NCI-H2029 (cell line): Measurements from ENCODE around the gene SORCS2.

Experiments
- DNase-seq: peaks from one replicate; lab custom pipeline; 2025; lab: John Stamatoyannopoulos, UW

SORCS2 gene

DNA sequence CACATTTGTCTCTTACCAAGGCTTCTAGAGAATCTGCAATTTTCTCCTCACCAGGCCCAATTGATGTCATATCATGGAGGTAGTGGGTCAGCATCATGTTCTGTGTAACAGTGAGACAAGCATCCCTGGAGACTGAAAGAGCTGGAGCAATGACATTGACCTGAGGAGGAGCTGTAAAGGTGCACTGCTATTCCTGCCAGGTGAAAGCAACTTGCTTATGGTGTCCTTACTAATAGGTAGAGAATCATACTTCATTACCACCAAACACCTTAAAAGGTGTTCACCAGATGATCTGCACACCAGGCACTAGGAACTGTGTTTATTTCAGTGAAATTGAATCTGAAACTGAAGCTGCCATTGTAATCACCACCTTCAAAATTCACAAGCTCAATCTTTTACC lies 558.6 kb downstream of the SORCS2 start:
- no peak for DNase-seq

DNA sequence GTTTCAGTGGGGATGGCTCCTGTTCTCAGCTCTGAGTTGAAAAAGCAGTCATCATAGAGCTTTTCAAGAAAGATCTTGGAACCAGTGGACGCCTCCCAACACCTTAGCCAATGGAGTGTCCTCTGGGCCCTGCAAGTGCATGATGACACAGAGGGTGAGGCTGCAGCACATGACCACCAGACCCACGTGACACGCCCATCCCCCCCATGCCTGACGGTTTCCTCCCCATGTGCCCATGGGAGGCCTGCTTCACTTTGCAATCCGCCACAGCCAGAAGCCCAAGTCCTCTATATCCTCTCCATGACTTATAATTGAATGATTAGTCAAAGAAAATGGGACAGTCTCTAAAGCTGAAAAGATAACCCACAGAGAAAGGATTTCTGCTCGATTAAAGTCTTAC lies 560.3 kb downstream of the SORCS2 start:
- DNase-seq: no peak

DNA sequence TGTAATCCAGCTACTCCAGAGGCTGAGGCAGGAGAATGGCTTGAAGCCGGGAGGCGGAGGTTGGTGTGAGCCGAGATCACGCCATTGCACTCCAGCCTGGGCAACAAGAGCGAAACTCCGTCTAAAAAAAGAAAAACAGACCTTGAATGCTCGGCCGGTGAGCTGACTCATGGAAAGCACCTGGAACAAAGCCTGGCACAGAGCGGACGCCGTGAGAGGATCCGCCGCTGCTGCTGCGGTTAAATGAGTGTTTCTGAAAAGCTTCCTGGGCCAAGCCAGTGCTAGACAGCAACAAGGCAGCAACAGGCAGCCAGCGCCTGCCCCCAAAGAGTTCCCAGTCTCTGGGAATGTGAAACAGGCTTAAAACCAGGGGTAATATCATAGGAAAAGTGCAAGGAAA lies 560.9 kb downstream of the SORCS2 start:
- no peak for DNase-seq

DNA sequence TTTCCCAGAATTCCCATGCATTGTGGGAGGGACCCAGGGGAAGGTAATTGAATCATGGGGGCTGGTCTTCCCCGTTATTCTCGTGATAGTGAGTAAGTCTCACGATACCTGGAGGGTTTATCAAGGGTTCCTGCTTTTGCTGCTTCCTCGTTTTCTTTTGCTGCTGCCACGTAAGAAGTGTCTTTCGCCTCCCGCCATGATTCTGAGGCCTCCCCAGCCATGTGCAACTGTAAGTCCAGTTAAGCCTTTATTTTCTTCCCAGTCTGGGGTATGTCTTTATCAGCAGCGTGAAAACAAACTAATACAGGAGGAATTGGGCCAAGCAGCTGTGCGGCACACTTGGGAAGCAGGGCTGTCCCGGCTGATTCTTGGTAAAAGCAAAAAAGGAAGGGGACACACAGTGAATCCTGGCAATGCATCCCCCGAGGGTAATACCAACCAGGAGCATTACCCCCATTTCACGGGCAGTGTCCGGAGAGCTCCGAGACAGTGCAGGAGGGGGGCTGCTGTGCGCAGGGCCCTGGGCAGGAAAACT lies 561.7 kb downstream of the SORCS2 start:
- no peak for DNase-seq

DNA sequence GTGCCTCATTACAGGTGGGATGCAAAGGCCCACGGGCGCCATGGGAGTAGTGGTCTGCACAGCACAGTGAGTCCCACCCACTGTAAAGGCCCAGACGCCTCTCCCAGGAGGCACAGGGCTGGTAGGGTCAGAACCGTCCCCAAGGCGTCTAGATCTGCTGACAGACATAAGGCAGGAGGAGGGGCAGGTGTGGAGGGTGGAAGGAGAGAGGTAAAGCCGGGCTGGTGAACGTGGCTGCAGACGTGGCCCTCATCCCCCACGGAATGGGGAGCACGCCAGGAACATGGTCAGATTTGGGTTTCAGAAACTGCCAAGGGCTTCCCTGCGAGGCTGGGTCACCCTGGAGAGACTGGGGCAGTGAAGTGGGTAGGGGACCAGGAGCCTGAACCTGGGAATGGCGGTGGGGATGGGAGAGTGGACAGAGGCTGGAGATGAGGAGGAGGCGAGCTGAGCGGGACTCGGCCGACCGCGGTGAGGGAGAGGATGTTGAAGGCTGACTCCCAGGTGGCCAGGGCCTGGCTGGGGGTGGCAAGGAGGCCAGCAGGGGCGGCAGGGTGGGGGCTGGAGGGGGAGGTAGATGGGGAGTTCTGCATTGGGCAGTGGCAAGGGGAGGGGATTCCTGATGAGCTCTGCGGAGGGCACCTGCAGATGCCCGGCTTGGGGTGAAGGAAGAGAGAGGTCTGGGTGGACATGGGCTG lies 562.4 kb downstream of the SORCS2 start:
- no peak for DNase-seq

DNA sequence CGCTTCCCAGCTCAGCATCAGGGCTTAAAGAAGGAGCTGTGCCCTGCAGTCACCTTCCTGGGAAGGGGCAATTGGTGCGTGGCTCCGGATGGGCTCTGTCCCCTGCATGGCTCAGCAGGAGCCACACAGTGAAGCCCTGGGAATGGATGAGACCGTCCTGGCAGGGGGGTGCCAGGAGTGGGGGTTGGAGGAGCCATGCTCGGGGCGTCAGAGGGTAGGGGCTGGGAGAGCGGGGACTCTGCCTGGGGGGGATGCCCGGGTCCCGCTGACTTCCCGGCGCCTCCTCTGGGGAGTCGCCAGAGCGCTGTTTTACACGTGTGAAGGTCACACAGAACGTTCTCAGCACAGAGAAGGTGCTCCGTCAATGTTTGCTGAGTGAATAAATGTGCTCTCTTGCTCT lies 563.2 kb downstream of the SORCS2 start:
- no peak for DNase-seq

DNA sequence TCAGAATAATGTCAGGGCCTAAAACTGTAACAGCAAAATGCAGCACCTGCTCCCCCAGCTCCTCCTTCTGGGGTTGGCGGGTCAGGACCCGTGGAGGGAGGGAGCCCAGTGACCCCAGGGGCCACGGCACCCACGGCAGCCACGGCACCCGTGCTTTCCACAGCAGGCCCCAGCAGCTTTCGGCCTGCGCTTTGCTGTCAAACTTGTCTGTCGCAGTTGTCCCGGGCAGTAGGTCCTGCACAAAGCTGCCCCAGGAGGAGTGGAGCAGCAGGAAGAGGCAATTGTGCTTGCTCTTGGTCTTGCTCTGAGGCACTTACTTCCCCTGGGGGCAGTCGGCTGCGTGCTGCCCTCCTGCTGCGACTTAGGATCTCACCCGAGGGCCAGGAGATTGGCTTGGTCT lies 563.7 kb downstream of the SORCS2 start:
- no peak for DNase-seq

DNA sequence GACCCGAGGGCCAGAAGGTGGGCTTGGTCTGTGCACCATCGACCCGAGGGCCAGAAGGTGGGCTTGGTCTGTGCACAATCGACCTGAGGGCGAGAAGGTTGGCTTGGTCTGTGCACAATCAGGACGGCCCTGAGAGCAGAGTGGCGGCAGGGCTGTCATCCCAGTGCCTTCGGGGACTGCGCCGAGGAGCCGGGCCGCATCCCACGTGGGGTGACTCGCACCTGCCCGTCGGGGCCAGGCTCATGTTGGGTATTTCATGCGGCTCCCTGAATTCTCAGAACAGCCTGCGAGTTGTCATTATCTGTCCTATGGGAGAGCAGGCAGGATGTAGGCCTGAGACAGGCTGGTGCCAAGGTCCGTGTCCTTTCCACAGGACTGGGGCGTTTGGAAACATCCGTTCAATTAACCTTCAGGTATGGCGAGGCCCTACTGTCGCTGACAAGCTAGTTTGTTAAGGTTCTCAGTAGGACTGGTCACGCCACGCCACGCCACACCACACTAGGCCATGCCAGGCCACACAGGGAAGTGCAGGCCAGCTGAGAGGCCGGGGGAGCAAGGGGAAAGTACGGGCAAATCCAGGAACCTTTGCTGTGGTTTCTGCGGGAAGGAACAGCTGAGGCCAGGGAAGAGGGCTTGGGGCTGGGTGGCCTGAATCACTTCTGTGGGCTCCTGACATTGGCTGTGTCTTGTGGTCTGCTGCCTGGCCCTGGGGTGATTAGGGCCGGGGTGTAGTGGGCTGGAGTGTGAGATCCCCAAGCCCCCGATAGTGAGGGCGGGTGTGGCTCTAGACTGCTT lies 564.4 kb downstream of the SORCS2 start:
- no peak for DNase-seq

DNA sequence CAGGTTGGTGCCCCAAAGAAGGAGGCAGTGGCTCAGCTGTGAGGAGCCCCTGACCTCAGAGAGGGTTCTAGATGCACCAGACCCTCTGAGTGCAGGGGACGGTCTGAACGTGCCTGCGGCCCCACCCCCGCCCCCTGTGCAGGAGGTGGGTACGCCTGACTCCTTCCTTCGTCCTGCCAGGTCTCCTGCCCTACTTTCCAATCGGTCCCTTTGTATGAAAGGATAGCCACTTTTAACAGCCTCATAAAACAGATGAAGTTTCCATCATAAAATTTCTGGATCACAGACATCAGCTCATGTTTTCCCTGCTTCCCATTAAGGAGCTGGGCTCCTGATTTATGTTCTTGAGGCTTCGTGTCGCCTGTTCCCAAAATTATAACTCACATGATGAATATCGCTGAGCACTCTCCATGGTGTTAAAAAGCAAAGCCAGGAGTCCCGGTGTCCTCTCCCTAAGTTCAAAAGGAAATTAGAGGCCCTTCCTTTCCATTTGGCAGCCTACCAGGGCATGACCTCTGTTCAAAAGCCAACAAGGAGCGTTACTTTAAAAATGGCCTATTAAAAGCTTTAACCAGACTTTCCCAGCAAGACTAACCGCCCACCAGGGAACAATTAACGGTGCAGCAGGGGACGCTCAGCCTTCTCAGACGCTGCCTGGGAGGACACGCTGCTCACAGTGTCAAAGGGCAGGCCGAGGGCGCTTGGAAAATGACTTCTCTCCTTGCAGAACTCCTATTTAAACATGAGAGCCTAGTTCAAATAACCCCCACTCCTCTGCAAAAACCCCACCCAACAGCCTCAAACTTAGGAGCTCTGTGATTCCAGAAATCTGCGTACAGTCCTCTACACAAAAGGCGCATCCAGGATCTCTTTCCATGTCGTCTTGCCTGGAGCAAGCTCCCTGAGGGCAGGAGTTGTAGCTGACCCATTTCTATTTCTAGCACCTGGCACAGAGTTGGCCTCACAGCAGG lies 565.4 kb downstream of the SORCS2 start:
- DNase-seq: no peak

DNA sequence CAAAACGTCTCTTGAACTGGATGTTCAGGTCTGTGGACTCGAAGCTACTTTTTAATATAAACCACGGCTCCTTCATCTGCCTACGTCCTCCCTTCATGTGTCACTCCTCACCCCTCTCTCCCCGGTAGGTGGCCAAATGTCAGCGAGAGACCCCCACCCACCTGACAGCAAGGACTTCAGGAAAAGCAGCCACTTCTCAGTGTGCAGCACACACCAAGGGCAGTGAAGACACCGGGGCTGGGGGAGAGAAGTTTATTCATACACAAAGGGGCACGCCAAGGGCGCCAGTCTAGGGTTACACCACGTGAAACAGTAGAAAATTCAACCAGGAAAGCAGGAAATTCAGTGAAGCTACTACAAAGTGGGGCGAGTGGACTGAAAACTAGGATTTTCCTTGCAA lies 566.1 kb downstream of the SORCS2 start:
- no peak for DNase-seq

DNA sequence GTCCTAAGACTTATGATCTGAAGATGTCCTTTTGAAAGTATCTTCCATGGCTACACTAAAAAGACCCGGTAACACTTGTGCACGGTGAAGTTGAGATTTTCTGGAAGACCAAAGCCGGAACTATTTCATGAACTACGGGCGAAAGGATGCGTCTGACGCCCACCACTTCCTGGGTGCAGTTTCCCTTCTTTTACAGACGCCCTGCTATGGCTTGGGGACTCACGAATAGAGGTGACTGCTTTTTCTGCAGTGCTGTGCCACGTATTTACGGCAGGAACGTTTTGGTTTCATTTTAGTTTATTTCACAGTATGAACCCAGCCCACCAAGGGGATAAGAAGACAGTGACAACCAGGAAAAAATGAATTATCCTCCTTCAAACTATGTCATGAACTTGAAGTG lies 566.9 kb downstream of the SORCS2 start:
- no peak for DNase-seq

DNA sequence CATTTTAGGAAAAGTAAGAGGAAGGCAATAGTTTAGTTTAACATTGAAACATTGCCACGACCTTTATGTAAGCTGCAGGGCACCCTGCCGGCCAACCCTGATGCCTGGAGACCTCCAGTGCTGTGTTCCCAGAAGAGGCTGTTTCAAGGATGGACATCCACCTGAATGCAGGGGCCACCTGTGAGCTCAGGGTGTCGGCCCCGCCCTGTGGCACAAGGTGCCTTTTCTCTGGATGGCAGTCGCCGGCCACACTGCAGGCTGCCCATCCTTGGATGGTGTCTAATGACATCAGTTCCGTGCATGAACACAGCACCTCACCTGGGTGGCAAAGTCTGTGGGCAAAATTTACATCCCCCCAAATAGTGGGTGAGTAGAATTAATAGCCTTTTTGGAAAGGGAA lies 567.3 kb downstream of the SORCS2 start:
- no peak for DNase-seq

DNA sequence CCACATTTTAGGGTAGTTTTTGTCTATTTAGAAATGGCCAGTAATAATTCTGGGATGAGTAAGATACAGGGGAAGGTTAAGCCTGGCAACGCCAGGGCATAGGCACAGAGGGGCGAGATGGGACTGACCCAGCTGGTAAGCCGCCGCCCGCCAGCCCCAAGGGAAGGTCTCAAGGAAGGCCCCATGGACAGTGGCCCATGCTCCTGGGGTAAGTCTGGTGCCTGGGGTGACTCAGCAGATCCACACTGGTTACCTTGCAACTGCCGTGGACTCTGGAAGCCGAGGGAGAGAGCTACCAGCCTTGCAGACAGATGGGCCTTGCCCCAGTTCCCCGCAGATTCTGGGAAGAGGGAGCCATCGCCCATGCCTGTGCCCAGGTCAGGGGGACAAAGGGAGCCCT lies 567.9 kb downstream of the SORCS2 start:
- DNase-seq: no peak

DNA sequence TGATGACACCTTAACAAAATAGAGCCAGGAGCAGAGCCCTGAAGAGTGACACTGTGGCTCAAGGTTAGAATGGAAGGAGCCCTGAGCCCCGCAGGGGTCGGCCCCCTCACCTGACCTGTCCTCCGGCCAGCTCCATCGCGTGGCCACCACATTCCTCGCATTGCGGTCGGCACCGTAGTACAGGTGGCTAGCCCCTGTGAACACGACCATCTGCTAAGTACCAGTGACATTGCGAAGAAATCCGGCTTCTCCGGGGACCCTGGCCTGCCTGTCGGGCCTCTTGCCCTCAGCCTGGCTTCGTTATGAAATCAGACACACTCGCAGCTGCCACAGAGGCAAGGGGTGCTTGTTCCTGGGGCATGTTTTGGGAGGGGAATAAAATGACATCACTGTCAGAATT lies 568.4 kb downstream of the SORCS2 start:
- DNase-seq: no peak

DNA sequence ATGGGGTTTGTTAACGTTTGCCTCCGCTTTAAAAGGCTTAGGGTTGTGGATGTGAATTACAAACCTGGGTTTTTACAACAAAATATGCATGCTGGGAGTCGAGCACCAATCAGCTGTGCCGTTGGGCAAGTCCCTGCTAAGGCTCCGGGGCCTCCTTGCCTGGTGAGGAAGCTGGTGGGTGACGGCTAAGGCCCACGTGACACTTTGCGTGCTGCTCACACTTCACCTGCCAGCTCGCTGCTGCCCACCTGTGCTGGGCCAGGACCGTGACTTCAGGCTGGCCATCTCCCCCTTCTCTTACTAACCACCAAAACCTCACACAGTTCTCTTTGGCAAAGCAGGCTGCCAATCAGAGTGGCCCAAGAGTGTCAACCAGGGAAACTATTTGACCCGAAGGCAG lies 569.0 kb downstream of the SORCS2 start:
- no peak for DNase-seq

DNA sequence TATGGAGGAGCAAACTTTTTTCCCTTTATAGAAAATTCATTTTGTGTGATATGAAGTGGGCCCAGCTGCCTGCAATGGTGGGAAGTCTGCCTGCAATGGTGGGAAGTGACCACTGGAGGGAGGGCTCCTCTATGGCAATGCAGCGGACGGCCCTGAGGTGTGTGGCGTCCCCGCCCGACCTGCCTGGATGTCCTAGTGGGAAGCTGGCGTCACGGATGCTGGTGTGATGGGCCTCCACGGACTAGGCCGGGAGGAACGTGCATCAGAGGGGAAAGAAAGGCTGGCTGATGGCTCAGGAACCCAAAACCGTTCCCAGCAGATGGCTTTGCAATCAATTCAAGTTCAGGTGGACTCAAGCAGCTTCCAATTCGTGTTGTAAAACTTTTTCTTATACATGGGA lies 569.4 kb downstream of the SORCS2 start:
- peak; percentile 11 for DNase-seq

DNA sequence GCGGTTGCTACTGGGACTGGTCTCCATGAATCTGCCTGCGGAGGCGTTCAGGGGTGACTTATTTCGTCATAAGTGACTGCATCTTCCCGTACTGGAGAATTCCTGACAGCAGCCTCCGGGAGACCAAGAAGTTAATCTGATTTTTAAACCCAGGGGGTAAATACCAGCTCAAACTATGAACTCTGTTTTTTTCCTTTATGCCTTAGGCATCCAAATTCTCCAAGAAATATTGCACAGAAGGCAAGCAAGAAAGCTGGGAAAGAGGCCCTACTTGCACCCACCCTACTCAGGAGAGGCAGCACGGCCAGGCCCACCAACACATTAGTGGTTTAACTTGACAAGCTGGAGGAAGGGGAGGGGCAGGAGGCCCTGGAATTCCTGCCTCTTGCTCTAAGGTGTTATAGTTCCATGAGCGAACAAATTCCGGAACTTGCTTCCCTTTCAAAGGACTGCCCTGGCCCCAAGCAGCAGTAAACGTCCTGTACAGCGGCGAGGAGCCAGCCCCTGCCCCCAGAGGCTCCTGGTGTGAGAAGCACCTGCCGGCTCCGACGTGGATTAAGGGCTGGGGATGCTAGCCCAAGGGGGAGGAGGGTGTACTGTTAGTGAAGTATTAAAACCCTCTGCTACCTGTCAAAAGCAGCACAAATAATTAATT lies 570.2 kb downstream of the SORCS2 start:
- DNase-seq: no peak

DNA sequence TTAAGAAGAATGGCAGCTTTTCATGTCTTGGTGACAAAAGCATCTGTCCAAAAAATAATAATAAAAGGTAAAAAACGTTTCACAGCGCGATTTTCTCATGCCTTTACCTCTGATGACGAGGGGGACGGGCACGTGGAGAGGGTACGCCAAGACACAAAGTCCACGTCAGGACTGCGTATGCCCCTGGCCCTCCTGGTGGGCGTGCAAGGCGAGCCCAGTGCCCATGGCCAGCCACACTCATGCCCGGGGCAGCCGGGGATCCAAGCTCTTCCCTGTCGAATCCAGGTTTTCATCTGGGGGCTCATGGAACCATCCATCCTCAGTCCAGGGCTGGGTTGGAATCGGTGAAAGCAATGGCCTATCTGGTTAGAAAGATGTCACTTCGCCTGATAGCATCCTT lies 570.8 kb downstream of the SORCS2 start:
- no peak for DNase-seq

DNA sequence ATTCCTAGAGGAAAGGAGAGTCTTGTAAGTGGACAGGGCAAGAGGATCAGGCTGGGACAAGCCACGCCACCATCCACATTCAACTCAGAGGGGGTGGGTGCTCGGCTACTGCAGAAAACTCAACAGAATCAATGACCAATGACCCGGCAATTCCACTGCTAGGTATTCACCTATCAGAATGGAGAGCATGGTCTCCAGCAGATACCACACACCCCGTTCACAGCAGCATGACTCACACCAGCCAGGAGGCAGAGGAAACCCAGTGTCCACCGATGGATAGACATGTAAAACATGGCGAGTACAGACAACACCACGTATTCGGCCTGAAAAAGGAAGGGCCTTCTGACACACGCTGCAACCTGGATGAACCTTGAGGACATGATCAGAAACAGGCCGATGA lies 571.5 kb downstream of the SORCS2 start:
- no peak for DNase-seq

DNA sequence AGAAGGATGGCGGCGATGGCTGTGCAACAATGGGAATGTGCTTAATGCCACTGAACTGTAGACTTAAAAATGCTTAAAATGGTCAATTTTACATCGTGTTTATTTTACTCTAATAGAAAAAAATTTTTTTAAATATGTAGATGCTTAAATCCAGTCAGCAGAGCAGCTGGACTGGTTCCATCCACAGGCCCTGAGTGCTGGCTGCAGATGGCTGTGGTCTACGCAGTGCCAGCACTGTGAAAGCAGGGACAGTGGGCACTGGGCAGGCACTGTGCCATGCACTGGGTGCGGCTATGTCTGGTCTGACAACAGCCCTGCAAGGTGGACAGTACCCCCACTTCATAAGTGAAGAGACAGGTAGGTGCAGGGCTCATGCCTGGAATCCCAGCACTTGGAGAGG lies 572.1 kb downstream of the SORCS2 start:
- no peak for DNase-seq

DNA sequence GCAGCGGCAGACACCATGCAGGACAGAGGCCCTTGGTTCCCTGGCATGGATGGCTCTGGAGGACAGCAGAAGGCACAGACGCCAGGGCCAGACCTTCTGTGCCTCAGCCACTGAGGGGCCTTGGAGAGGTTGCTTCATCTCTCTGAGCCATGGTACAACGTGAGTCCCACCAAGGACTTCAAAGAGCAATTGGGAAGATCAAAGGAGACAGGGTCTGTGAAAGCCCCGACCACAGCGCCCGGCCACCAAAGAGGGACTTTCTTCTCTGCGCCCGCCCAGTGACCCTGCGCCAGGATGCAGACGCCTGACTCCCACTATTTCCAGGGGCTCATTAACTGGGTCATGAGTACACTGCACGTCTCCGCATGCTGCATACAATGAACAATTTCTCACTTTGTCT lies 573.3 kb downstream of the SORCS2 start:
- no peak for DNase-seq

DNA sequence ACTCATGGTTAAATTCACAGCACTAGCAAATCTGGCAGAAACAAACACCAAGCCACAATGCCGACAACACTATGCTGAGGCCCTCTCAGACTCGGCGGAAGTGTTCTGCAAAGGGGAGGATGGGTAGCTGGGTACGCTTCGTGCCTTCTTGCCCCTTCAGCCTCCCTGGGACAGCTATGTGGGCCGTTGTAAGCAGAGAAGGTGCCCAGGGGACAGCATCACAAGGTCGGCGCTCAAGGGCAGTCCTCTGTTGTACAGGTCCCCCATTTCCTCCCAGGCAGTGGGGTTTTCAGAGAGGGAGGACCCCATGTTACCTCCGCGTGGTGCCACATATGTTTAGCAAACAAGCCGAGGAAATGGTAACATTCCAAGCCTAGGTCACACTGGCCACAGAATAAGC lies 573.7 kb downstream of the SORCS2 start:
- no peak for DNase-seq
